MG63 (cell line): ENCODE results near the gene MICALL1. TPM values are rescaled to one million over a fixed set of nuclear protein-coding genes. Genes with fewer than 3 reads are reported as not detected.

Experiments used
- DNase-seq: peaks from one replicate; pipeline ENCODE4 v3.0.0-alpha.2; 2020
- H3K27me3 ChIP-seq: fragments of 250-450 bp; sonication (Bioruptor Pico); 2 replicates; pipeline ENCODE4 v1.5.1; 2020; ENCODE audit warnings: mild to moderate bottlenecking, moderate library complexity
- H3K36me3 ChIP-seq: fragments of 250-450 bp; sonication (Bioruptor Pico); 2 replicates; pipeline ENCODE4 v1.5.1; 2020; ENCODE audit warnings: mild to moderate bottlenecking, moderate library complexity
- H3K4me3 ChIP-seq: fragments of 250-450 bp; sonication (Bioruptor Pico); 2 replicates; pipeline ENCODE4 v1.5.1; 2020; ENCODE audit warnings: mild to moderate bottlenecking, moderate library complexity
- H3K9me3 ChIP-seq: fragments of 250-450 bp; sonication (Bioruptor Pico); 2 replicates; pipeline ENCODE4 v1.5.1; 2020; ENCODE audit warnings: mild to moderate bottlenecking, moderate library complexity
- total RNA-seq: library from RNA; depleted of rRNA; stranded (reverse); fragments of >200 nt; shearing (Covaris generic); gene quantifications from 2 replicates; pipeline ENCODE4 v1.2.3, GENCODE V29; 2014; ENCODE audit warnings: low replicate concordance; rRNA removed

Gene MICALL1
- total RNA-seq, 1 experiment from 2014 or later = 25.3 TPM

- no peak overlapping the region for H3K4me3 ChIP-seq
- H3K36me3 ChIP-seq = no peaks in the 10 kb centered on the region
- DNase-seq = no peak
- H3K27me3 ChIP-seq = no peaks in the 10 kb centered on the region
- H3K9me3 ChIP-seq = no peaks in the 10 kb centered on the region
Observed at GRCh38 chr22:37982938-37983859, 77.1 kb downstream of the MICALL1 start.

- no peaks in the 10 kb centered on the region for H3K36me3 ChIP-seq
- H3K9me3 ChIP-seq = no peaks in the 10 kb centered on the region
- DNase-seq = no peak
- no peaks in the 10 kb centered on the region for H3K27me3 ChIP-seq
- no peak within 1 kb of the TSS for H3K4me3 ChIP-seq
Observed at GRCh38 chr22:37983860-37984791, 78.0 kb downstream of the MICALL1 start, which contains the start of gene SOX10. Gene SOX10 (minus strand): TSS chr22:37984555. CDS start chr22:37983784, 771 bp downstream.

GRCh38 chr22:37985050-37985585, 79.0 kb downstream of the MICALL1 start:
- no peak for DNase-seq
- Histone ChIP-seq H3K36me3 (no peaks in the 10 kb centered on the region), H3K9me3 (no peaks in the 10 kb centered on the region), H3K4me3 (no peak overlapping the region), H3K27me3 (no peaks in the 10 kb centered on the region)

- no peaks in the 10 kb centered on the region for H3K9me3 ChIP-seq
- no peak for DNase-seq
- H3K4me3 ChIP-seq = no peak overlapping the region
- no peaks in the 10 kb centered on the region for H3K36me3 ChIP-seq
- H3K27me3 ChIP-seq = no peaks in the 10 kb centered on the region
Observed at GRCh38 chr22:37985751-37986281, 79.7 kb downstream of the MICALL1 start.

- no peaks in the 10 kb centered on the region for H3K27me3 ChIP-seq
Observed at GRCh38 chr22:37986371-37986770, 80.3 kb downstream of the MICALL1 start.

GRCh38 chr22:37989146-37990045, 83.3 kb downstream of the MICALL1 start:
- Histone ChIP-seq H3K9me3 (no peaks in the 10 kb centered on the region), H3K36me3 (no peaks in the 10 kb centered on the region), H3K4me3 (no peak overlapping the region), H3K27me3 (no peaks in the 10 kb centered on the region)
- no peak for DNase-seq

More at GRCh38 chr22:37986371-37986770, 80.3 kb downstream of the MICALL1 start:
- Histone ChIP-seq H3K36me3 (no peaks in the 10 kb centered on the region), H3K4me3 (no peak overlapping the region), H3K9me3 (no peaks in the 10 kb centered on the region)
- no peak for DNase-seq

- DNase-seq = no peak
- Histone ChIP-seq H3K36me3 (no peaks in the 10 kb centered on the region), H3K4me3 (no peak overlapping the region), H3K9me3 (no peaks in the 10 kb centered on the region), H3K27me3 (no peaks in the 10 kb centered on the region)
Observed at GRCh38 chr22:37990301-37990700, 84.2 kb downstream of the MICALL1 start.

- no peaks in the 10 kb centered on the region for H3K9me3 ChIP-seq
- DNase-seq = no peak
- H3K36me3 ChIP-seq = no peaks in the 10 kb centered on the region
- H3K27me3 ChIP-seq = no peaks in the 10 kb centered on the region
- H3K4me3 ChIP-seq = no peak overlapping the region
Observed at GRCh38 chr22:37990862-37991261, 84.8 kb downstream of the MICALL1 start.

- no peaks in the 10 kb centered on the region for H3K9me3 ChIP-seq
- no peak overlapping the region for H3K4me3 ChIP-seq
- no peaks in the 10 kb centered on the region for H3K36me3 ChIP-seq
- no peaks in the 10 kb centered on the region for H3K27me3 ChIP-seq
- no peak for DNase-seq
Observed at GRCh38 chr22:37991731-37992442, 85.8 kb downstream of the MICALL1 start.

Other genes starting within 250 kb of the MICALL1 start
- 18.0 and 24.2 TPM in 2 replicates for gene PDXP, start 247.6 kb upstream of the MICALL1 start, total RNA-seq
- gene LGALS1, start 230.7 kb upstream of the MICALL1 start, total RNA-seq = 3,913 and 4,947 TPM in 2 replicates
- 61.0 and 111 TPM in 2 replicates for gene NOL12, start 220.0 kb upstream of the MICALL1 start, total RNA-seq
- gene TRIOBP, start 209.2 kb upstream of the MICALL1 start, total RNA-seq = 154 and 194 TPM in 2 replicates
- 23.6 and 39.4 TPM in 2 replicates for gene GCAT, start 98.4 kb upstream of the MICALL1 start, total RNA-seq
- gene GALR3, start 82.9 kb upstream of the MICALL1 start, total RNA-seq = not detected in 2 replicates
- 40.9 and 61.1 TPM in 2 replicates for gene ANKRD54, start 62.0 kb upstream of the MICALL1 start, total RNA-seq
- 303 and 347 TPM in 2 replicates for gene EIF3L, start 56.9 kb upstream of the MICALL1 start, total RNA-seq
- gene C22orf23, start 47.3 kb downstream of the MICALL1 start, total RNA-seq = 0.36 and 2.3 TPM in 2 replicates
- gene POLR2F, start 47.4 kb downstream of the MICALL1 start, total RNA-seq = 64.9 and 167 TPM in 2 replicates
- not detected in 2 replicates for gene SOX10, start 78.3 kb downstream of the MICALL1 start, total RNA-seq
- gene PICK1, start 151.1 kb downstream of the MICALL1 start, total RNA-seq = 7.3 and 21.7 TPM in 2 replicates
- not detected in 2 replicates for gene SLC16A8, start 177.9 kb downstream of the MICALL1 start, total RNA-seq
- gene BAIAP2L2, start 204.4 kb downstream of the MICALL1 start, total RNA-seq = 20.4 and 63.3 TPM in 2 replicates